K562 (cell line): ENCODE data around the gene BCAS1. TPM values are rescaled to one million over a fixed set of nuclear protein-coding genes. Genes with fewer than 3 reads are reported as not detected.

Experiments used
- ATAC-seq: fragments of 200-7000 bp; cut with Tn5 transposase; 3 replicates; pipeline ENCODE4 v1.9.1; 2020; ENCODE audit warnings: moderate library complexity
- BruUV-seq: library from RNA; stranded (reverse); fragments of 400-500 nt; replicated peaks from 2 replicates; lab custom pipeline; 2021; lab: Mats Ljungman, UMichigan
- CTCF ChIA-PET: fragments of 300-600 bp; formaldehyde crosslinking; extraction: SDS; loops from one replicate; lab custom pipeline; 2021; ENCODE audit warnings: low intra/inter-chr PET ratio; lab: Yijun Ruan, JAX
- POLR2A ChIA-PET: fragments of 300-600, 350-650 bp; sonication (Branson Sonifier 250); formaldehyde crosslinking; extraction: SDS; loops from one replicate; lab custom pipeline; 2021; ENCODE audit warnings: antibody characterized with exemption, inconsistent platforms; lab: Yijun Ruan, JAX
- DNase-seq, 4 experiments: peaks; one replicate each; pipeline versions ENCODE4 v3.0.0 to v3.0.0-alpha.2; 2011 to 2018; ENCODE audit warnings: low spot score in 3 of 4, mixed read lengths in 3 of 4; ENCODE audit errors: extremely low read depth in 1 of 4
- FAIRE-seq: peaks from 2 replicates; lab custom pipeline; 2011; peaks lifted over from hg19 to GRCh38; lab: Jason Lieb, UNC
- H2AFZ ChIP-seq: 2 replicates; pipeline ENCODE4 v1.6.0; 2011; ENCODE audit warnings: low read depth, low read length, control low read depth, inconsistent platforms
- H3K27ac ChIP-seq: fragments of 200-600 bp; 3 replicates; pipeline ENCODE4 v1.8.0; 2011; ENCODE audit warnings: low read depth, mild to moderate bottlenecking, control low read depth, inconsistent platforms, low read length, moderate library complexity, mixed read lengths; ENCODE audit errors: extremely low read depth
- H3K27me3 ChIP-seq, 2 experiments: fragments of 300-600 bp in 1 of 2; 2 replicates in 1 of 2; 3 replicates in 1 of 2; pipeline versions ENCODE4 v1.6.0 to v1.8.0; 2011; ENCODE audit warnings: inconsistent platforms in 2 of 2, low read length in 2 of 2, mild to moderate bottlenecking in 1 of 2, mixed read lengths in 1 of 2, moderate library complexity in 1 of 2; ENCODE audit not compliant: control insufficient read depth in 2 of 2, insufficient read depth in 2 of 2
- H3K36me3 ChIP-seq: fragments of 300-600 bp; 3 replicates; pipeline ENCODE4 v1.8.0; 2011; ENCODE audit warnings: mild to moderate bottlenecking, low read length, inconsistent platforms; ENCODE audit not compliant: control insufficient read depth, insufficient read depth
- H3K4me1 ChIP-seq, 2 experiments: fragments of 200-600 bp in 1 of 2; replicated peaks in 1 of 2; 2 replicates in 1 of 2; 3 replicates in 1 of 2; pipeline versions ENCODE4 v1.5.1 to v1.8.0; 2011; ENCODE audit warnings: inconsistent platforms in 2 of 2, low read length in 2 of 2, mild to moderate bottlenecking in 1 of 2, mixed read lengths in 1 of 2, moderate library complexity in 1 of 2; ENCODE audit not compliant: control insufficient read depth in 2 of 2, insufficient read depth in 2 of 2
- H3K4me2 ChIP-seq: 2 replicates; pipeline ENCODE4 v1.6.1; 2011; ENCODE audit warnings: low read length, control low read depth, inconsistent platforms, mixed read lengths; ENCODE audit not compliant: insufficient read depth
- H3K4me3 ChIP-seq: fragments of 200-600 bp; sonication (generic), shearing (Covaris generic); 2 replicates; pipeline ENCODE4 v1.5.1; 2016; ENCODE audit warnings: control low read depth, inconsistent platforms
- H3K79me2 ChIP-seq: fragments of 200-600 bp; 3 replicates; pipeline ENCODE4 v1.8.0; 2011; ENCODE audit warnings: low read length, inconsistent platforms; ENCODE audit not compliant: control insufficient read depth, insufficient read depth
- H3K9ac ChIP-seq, 2 experiments: 2 replicates each; pipeline versions ENCODE4 v1.6.0 to v1.6.1; 2011; ENCODE audit warnings: low read depth in 2 of 2, low read length in 2 of 2, control low read depth in 1 of 2, inconsistent platforms in 1 of 2, mild to moderate bottlenecking in 1 of 2, mixed read lengths in 1 of 2; ENCODE audit not compliant: insufficient read depth in 1 of 2
- H3K9me1 ChIP-seq: one replicate; pipeline ENCODE4 v1.6.0; 2011; ENCODE audit warnings: inconsistent platforms, mild to moderate bottlenecking, low read length, moderate library complexity; ENCODE audit not compliant: control insufficient read depth, insufficient read depth
- H3K9me3 ChIP-seq: replicated peaks from 2 replicates; pipeline ENCODE4 v1.5.1; 2011; ENCODE audit warnings: low read depth, low read length, inconsistent platforms; ENCODE audit not compliant: control insufficient read depth, insufficient read depth
- H4K20me1 ChIP-seq: replicated peaks from 2 replicates; pipeline ENCODE4 v1.6.1; 2011; ENCODE audit warnings: low read length, inconsistent platforms, mixed read lengths; ENCODE audit not compliant: control insufficient read depth, insufficient read depth
- POU5F1 ChIP-seq: fragments of 150-350 bp; IDR thresholded peaks from 2 replicates; pipeline ENCODE4 v1.6.1; 2014; ENCODE audit warnings: borderline replicate concordance, low read length, low read depth, mild to moderate bottlenecking; ENCODE audit not compliant: partially characterized antibody
- WGBS: fragments of 100-300 bp; shearing (Covaris generic); methylation state at CpG from one replicate; pipeline ENCODE4 v1.1.6; 2016; ENCODE audit warnings: low coverage, mixed read lengths; ENCODE audit not compliant: insufficient coverage; ENCODE audit errors: missing lambda C conversion rate; 5-methylcytosine and 5-hydroxymethylcytosine counted together
- in situ Hi-C: fragments of 300-500 bp; cut with MboI; formaldehyde crosslinking; loops from 4 replicates; pipeline ENCODE4 v1.15.0; 2018; ENCODE audit warnings: inconsistent platforms, mixed read lengths
- intact Hi-C: fragments of 100-400 bp; cut with micrococcal nuclease; formaldehyde crosslinking; loops from 2 replicates; pipeline ENCODE4 v1.14.2; 2022
- polyA plus RNA-seq, 8 experiments: library from polyadenylated mRNA; depleted of rRNA in 4 of 8; stranded (reverse) in 5 of 8; unstranded in 3 of 8; fragments of >200 nt; fragmentation: Nextera tagmentation in 2 of 8; fragmentation: Illumina TruSeq in 1 of 8; extraction: Ambion mirVana in 2 of 8; extraction: Trizol in 1 of 8; gene quantifications; 2 replicates each; pipeline versions ENCODE4 v1.2.1 to v1.2.3, GENCODE V29; 2011 to 2014; ENCODE audit warnings: inconsistent platforms in 1 of 8, missing spikeins in 1 of 8
- total RNA-seq, 7 experiments: library from RNA; depleted of rRNA in 6 of 7; stranded (reverse); fragments of >200 nt in 6 of 7; fragmentation: Illumina TruSeq in 2 of 7; extraction: Trizol in 2 of 7; gene quantifications; 2 replicates each; pipeline versions ENCODE4 v1.2.1 to v1.2.3, GENCODE V29; 2011 to 2021; ENCODE audit warnings: low replicate concordance in 1 of 7
- TF ChIP-seq, protein P1 (sequence below), 3 experiments: fragments of 200-800 bp in 1 of 3; fragments of 250-450 bp in 1 of 3; fragments of 450-650 bp in 1 of 3; sonication (Bioruptor Pico) in 1 of 3; sonication (Bioruptor generic) in 1 of 3; formaldehyde crosslinking in 1 of 3; IDR thresholded peaks; 2 replicates each; pipeline versions ENCODE4 v1.6.1 to v1.8.0; 2016 to 2022; ENCODE audit warnings: mild to moderate bottlenecking in 2 of 3, missing genetic modification characterization in 2 of 3, missing compliant biosample characterization in 1 of 3, moderate library complexity in 1 of 3

Gene BCAS1
- total and polyA plus RNA-seq, 9 of the 15 experiments (the other 6 are each of a cell fraction or from before 2014, with no cell fraction given): 0.18 to 2.3 (median 0.93) TPM

DNA sequence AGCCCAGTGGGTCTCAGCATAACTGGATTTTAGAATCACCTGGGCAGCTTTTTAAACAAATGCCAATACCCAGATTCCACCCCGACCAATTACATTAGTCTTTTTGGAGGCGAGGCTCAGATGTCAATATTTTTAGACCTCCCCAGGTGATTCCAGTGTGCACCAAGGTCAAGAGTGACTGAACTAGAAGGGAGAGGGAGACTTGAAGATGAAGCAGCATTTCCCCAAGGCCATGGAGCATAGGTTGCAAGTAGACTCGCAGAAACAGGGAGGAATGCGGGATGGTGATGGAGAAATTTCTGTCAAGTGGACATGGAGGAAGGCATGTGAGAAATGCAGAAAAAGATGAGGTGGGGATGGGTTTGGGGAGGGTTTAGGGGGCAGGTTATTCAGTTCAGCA, 64.9 kb downstream of the BCAS1 start:
- no peaks in the 10 kb centered on the region for H3K4me1 ChIP-seq
- POLR2A ChIA-PET: no interaction called here
- H3K9me3 ChIP-seq: no peaks in the 10 kb centered on the region
- 0% methylated on average over 4 of the region's 4 CpGs for WGBS
- H3K79me2 ChIP-seq: no peaks in the 10 kb centered on the region
- in situ Hi-C loops (no loop called here), intact Hi-C loops (no loop called here)
- DNase-seq (no peak), FAIRE-seq (no peak), ATAC-seq (no peak)
- H2AFZ ChIP-seq: no peak overlapping the region
- H3K9ac ChIP-seq: no peak overlapping the region
- H4K20me1 ChIP-seq: no peaks in the 10 kb centered on the region
- TF ChIP-seq, protein P1, sequence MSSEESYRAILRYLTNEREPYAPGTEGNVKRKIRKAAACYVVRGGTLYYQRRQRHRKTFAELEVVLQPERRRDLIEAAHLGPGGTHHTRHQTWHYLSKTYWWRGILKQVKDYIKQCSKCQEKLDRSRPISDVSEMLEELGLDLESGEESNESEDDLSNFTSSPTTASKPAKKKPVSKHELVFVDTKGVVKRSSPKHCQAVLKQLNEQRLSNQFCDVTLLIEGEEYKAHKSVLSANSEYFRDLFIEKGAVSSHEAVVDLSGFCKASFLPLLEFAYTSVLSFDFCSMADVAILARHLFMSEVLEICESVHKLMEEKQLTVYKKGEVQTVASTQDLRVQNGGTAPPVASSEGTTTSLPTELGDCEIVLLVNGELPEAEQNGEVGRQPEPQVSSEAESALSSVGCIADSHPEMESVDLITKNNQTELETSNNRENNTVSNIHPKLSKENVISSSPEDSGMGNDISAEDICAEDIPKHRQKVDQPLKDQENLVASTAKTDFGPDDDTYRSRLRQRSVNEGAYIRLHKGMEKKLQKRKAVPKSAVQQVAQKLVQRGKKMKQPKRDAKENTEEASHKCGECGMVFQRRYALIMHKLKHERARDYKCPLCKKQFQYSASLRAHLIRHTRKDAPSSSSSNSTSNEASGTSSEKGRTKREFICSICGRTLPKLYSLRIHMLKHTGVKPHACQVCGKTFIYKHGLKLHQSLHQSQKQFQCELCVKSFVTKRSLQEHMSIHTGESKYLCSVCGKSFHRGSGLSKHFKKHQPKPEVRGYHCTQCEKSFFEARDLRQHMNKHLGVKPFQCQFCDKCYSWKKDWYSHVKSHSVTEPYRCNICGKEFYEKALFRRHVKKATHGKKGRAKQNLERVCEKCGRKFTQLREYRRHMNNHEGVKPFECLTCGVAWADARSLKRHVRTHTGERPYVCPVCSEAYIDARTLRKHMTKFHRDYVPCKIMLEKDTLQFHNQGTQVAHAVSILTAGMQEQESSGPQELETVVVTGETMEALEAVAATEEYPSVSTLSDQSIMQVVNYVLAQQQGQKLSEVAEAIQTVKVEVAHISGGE (CRISPR knock-in tag; IDR thresholded peaks at IDR 0.05): peak in 1 of 3 experiments; percentile 79; a peak in 2 of 6 replicates
- TF ChIP-seq POU5F1: no peak
- no peak overlapping the region for H3K27ac ChIP-seq
- H3K4me3 ChIP-seq: no peak overlapping the region
- H3K4me2 ChIP-seq: no peak overlapping the region
- peaks cover 0 to 9% of the 10 kb centered on the region in 2 experiments; a peak in 3 of 5 replicates for H3K27me3 ChIP-seq
- CTCF ChIA-PET: no interaction called here
- H3K9me1 ChIP-seq: no peaks in the 10 kb centered on the region
- no peaks in the 10 kb centered on the region for H3K36me3 ChIP-seq
- no TSS peak for BruUV-seq
